Endothelial cell of umbilical vein (primary cell): ENCODE results near the gene COL20A1. TPM values are rescaled to one million over a fixed set of nuclear protein-coding genes. Genes with fewer than 3 reads are reported as not detected.

Source experiments
- BruUV-seq: library from RNA; stranded (reverse); fragments of 400-500 nt; replicated peaks from 2 replicates; lab custom pipeline; 2021; lab: Mats Ljungman, UMichigan
- CTCF ChIA-PET: fragments of 300-600, 350-600 bp; sonication (Branson Sonifier 250); formaldehyde crosslinking; loops from one replicate; lab custom pipeline; 2021; ENCODE audit warnings: antibody characterized with exemption, inconsistent platforms; lab: Charles Lee
- POLR2A ChIA-PET: fragments of 300-600, 350-600 bp; sonication (Branson Sonifier 250); formaldehyde crosslinking; loops from one replicate; lab custom pipeline; 2021; ENCODE audit warnings: antibody characterized with exemption, inconsistent platforms; lab: Charles Lee
- DNase-seq: peaks from one replicate; pipeline ENCODE4 v3.0.0-alpha.2; 2011; ENCODE audit warnings: low read depth, low spot score
- FAIRE-seq: peaks from 2 replicates; lab custom pipeline; 2011; peaks lifted over from hg19 to GRCh38; lab: Jason Lieb, UNC
- H2AFZ ChIP-seq: 2 replicates; pipeline ENCODE4 v1.6.0; 2012; ENCODE audit warnings: low read depth, low read length, control low read depth, inconsistent platforms
- H3K27ac ChIP-seq: 2 replicates; pipeline ENCODE4 v1.5.1; 2011; ENCODE audit warnings: low read depth, mild to moderate bottlenecking, control low read depth, low read length, moderate library complexity; ENCODE audit not compliant: insufficient read depth
- H3K27me3 ChIP-seq, 2 experiments: 2 replicates each; pipeline versions ENCODE4 v1.6.0 to v1.6.1; 2011; ENCODE audit warnings: low read length in 2 of 2, mixed read lengths in 1 of 2; ENCODE audit not compliant: control insufficient read depth in 2 of 2, insufficient read depth in 2 of 2
- H3K36me3 ChIP-seq, 2 experiments: 2 replicates in 1 of 2; 3 replicates in 1 of 2; pipeline ENCODE4 v1.5.1; 2011; ENCODE audit warnings: low read length in 2 of 2, mild to moderate bottlenecking in 1 of 2, moderate library complexity in 1 of 2; ENCODE audit not compliant: control insufficient read depth in 2 of 2, insufficient read depth in 2 of 2; ENCODE audit errors: extremely low read depth in 1 of 2
- H3K4me1 ChIP-seq: 3 replicates; pipeline ENCODE4 v1.5.1; 2011; ENCODE audit warnings: mild to moderate bottlenecking, low read length; ENCODE audit not compliant: control insufficient read depth, insufficient read depth; ENCODE audit errors: extremely low read depth
- H3K4me2 ChIP-seq: 2 replicates; pipeline ENCODE4 v1.6.1; 2011; ENCODE audit warnings: low read length, control low read depth, mixed read lengths; ENCODE audit not compliant: insufficient read depth
- H3K4me3 ChIP-seq, 3 experiments: fragments of 200-600 bp in 1 of 3; sonication (generic), shearing (Covaris generic) in 1 of 3; replicated peaks in 1 of 3; 2 replicates each; pipeline ENCODE4 v1.5.1; 2011 to 2016; ENCODE audit warnings: control low read depth in 3 of 3, low read length in 3 of 3, mild to moderate bottlenecking in 2 of 3, inconsistent platforms in 1 of 3, low read depth in 1 of 3, moderate library complexity in 1 of 3; ENCODE audit not compliant: insufficient read depth in 1 of 3
- H3K79me2 ChIP-seq: 2 replicates; pipeline ENCODE4 v1.6.0; 2012; ENCODE audit warnings: low read length, inconsistent platforms; ENCODE audit not compliant: control insufficient read depth, insufficient read depth
- H3K9ac ChIP-seq: replicated peaks from 2 replicates; pipeline ENCODE3; 2011; ENCODE audit warnings: low read length, control low read depth; ENCODE audit not compliant: insufficient read depth; ENCODE audit errors: extremely low read depth
- H3K9me1 ChIP-seq: replicated peaks from 3 replicates; pipeline ENCODE4 v1.6.0; 2011; ENCODE audit warnings: mild to moderate bottlenecking, low read length; ENCODE audit not compliant: control insufficient read depth, insufficient read depth; ENCODE audit errors: extremely low read depth
- H3K9me3 ChIP-seq: replicated peaks from 2 replicates; pipeline ENCODE4 v1.5.1; 2012; ENCODE audit warnings: low read length, inconsistent platforms; ENCODE audit not compliant: control insufficient read depth, insufficient read depth
- H4K20me1 ChIP-seq: replicated peaks from 2 replicates; pipeline ENCODE3; 2011; ENCODE audit warnings: mild to moderate bottlenecking, low read length; ENCODE audit not compliant: control insufficient read depth, insufficient read depth; ENCODE audit errors: extremely low read depth
- CTCF ChIP-seq, 2 donors: IDR thresholded peaks; 1 replicate in 1 of 2; 2 replicates in 1 of 2; pipeline ENCODE4 v1.5.1; 2011; ENCODE audit warnings: low read length in 2 of 2, mild to moderate bottlenecking in 2 of 2, moderate library complexity in 2 of 2, control low read depth in 1 of 2, inconsistent platforms in 1 of 2, low read depth in 1 of 2; ENCODE audit not compliant: insufficient read depth in 1 of 2; ENCODE audit errors: extremely low read depth in 1 of 2
- FOS ChIP-seq: IDR thresholded peaks from 2 replicates; pipeline ENCODE4 v1.6.1; 2011; ENCODE audit warnings: mild to moderate bottlenecking, low read length, moderate library complexity, borderline replicate concordance; ENCODE audit not compliant: insufficient read depth
- GATA2 ChIP-seq: IDR thresholded peaks from 2 replicates; pipeline ENCODE4 v1.7.0; 2011; ENCODE audit warnings: low read depth, mild to moderate bottlenecking, moderate library complexity, mixed read lengths, low read length; ENCODE audit not compliant: insufficient read length, insufficient read depth
- MAX ChIP-seq: IDR thresholded peaks from 2 replicates; pipeline ENCODE4 v1.6.1; 2011; ENCODE audit not compliant: insufficient read depth, insufficient read length
- MYC ChIP-seq: IDR thresholded peaks from one replicate; pipeline ENCODE4 v1.6.1; 2011; ENCODE audit warnings: mild to moderate bottlenecking, low read depth, low read length
- POLR2A ChIP-seq: IDR thresholded peaks from 2 replicates; pipeline ENCODE4 v1.6.1; 2012; ENCODE audit warnings: low read depth, mild to moderate bottlenecking, control low read depth, low read length
- dilution Hi-C: fragments of 300-500 bp; cut with MboI; formaldehyde crosslinking; loops from one replicate; pipeline ENCODE4 v1.15.0; 2019; ENCODE audit warnings: low sequenced_read_pairs; ENCODE audit not compliant: extremely low pct_ligation_motif_present
- intact Hi-C: fragments of 100-400 bp; cut with micrococcal nuclease; formaldehyde crosslinking; loops from one replicate; pipeline ENCODE4 v1.10.0; 2022
- polyA plus RNA-seq, 4 experiments: library from polyadenylated mRNA; depleted of rRNA in 3 of 4; stranded (reverse) in 3 of 4; unstranded in 1 of 4; fragments of >200 nt; gene quantifications; 2 replicates each; pipeline versions ENCODE4 v1.2.1 to v1.2.3, GENCODE V29; 2011 to 2012; ENCODE audit warnings: missing spikeins in 1 of 4
- total RNA-seq: library from RNA; stranded (reverse); gene quantifications from 2 replicates; pipeline ENCODE4 v1.2.3, GENCODE V29; 2021

Gene COL20A1
- total and polyA plus RNA-seq, 2 donors (not counting 3 experiments of a cell fraction or from before 2014, with no cell fraction given), result not detected

GRCh38 chr20:63295018-63295417, 2.0 kb downstream of the COL20A1 start:
- Histone ChIP-seq H2AFZ (no peak overlapping the region), H3K9me1 (no peaks in the 10 kb centered on the region), H3K9me3 (no peaks in the 10 kb centered on the region), H3K27ac (no peak overlapping the region), H3K27me3 (peaks cover 8 to 12% of the 10 kb centered on the region in 2 experiments), H3K36me3 (no peaks in the 10 kb centered on the region), H4K20me1 (no peaks in the 10 kb centered on the region), H3K9ac (no peak overlapping the region), H3K79me2 (no peaks in the 10 kb centered on the region), H3K4me1 (no peaks in the 10 kb centered on the region), H3K4me2 (no peak overlapping the region), H3K4me3 (no peak overlapping the region)
- ChIA-PET CTCF (interaction anchor here (1.5 to 7.8 kb wide), 3 partner anchors 14 to 86 kb away, joined by 4 to 45 read pairs (median 7); no protein-coding TSS in a partner anchor), POLR2A (no interaction called here)
- no peak for DNase-seq
- intact Hi-C loops, result no loop called here
- FAIRE-seq, result no peak
- no peak for TF ChIP-seq MAX
- no peak for TF ChIP-seq GATA2
- TF ChIP-seq MYC, result no peak
- no TSS peak for BruUV-seq
- dilution Hi-C loops, result no loop called here

GRCh38 chr20:63295422-63295821, 2.4 kb downstream of the COL20A1 start:
- Histone ChIP-seq H3K27ac (no peak overlapping the region), H3K4me1 (no peaks in the 10 kb centered on the region), H3K36me3 (no peaks in the 10 kb centered on the region), H3K4me3 (no peak overlapping the region), H3K9me3 (no peaks in the 10 kb centered on the region), H3K27me3 (peaks cover 8 to 12% of the 10 kb centered on the region in 2 experiments), H4K20me1 (no peaks in the 10 kb centered on the region), H3K4me2 (no peak overlapping the region), H3K9me1 (no peaks in the 10 kb centered on the region), H3K79me2 (no peaks in the 10 kb centered on the region), H3K9ac (no peak overlapping the region), H2AFZ (no peak overlapping the region)
- CTCF ChIA-PET, result interaction anchor here (1.5 to 7.8 kb wide), 3 partner anchors 14 to 86 kb away, joined by 4 to 45 read pairs (median 7); no protein-coding TSS in a partner anchor
- DNase-seq (no peak), FAIRE-seq (no peak)
- intact Hi-C loops (no loop called here), dilution Hi-C loops (no loop called here)
- POLR2A ChIA-PET, result no interaction called here
- TF ChIP-seq MYC (no peak), FOS (no peak), GATA2 (no peak), CTCF (IDR thresholded peaks at IDR 0.05; ENCODE audit: extremely low read depth in 1 of 2, insufficient read depth in 1 of 2, low read depth in 1 of 2, low read length in 2 of 2) (no peak), POLR2A (no peak)
- BruUV-seq, result no TSS peak
